HL-60 (cell line): ENCODE data around the gene NTSR2.

Experiments
- DNase-seq, 2 experiments: peaks; one replicate each; pipeline ENCODE4 v3.0.0-alpha.2; 2010 to 2020; ENCODE audit warnings: low read depth in 1 of 2, low spot score in 1 of 2
- H3K27ac ChIP-seq: fragments of 250-450 bp; sonication (Bioruptor Pico); replicated peaks from 2 replicates; pipeline ENCODE4 v1.5.1; 2020; ENCODE audit warnings: mild to moderate bottlenecking, moderate library complexity
- H3K27me3 ChIP-seq: fragments of 250-450 bp; sonication (Bioruptor Pico); 2 replicates; pipeline ENCODE4 v1.5.1; 2021; ENCODE audit warnings: mild to moderate bottlenecking, moderate library complexity; ENCODE audit not compliant: insufficient read depth, poor library complexity, severe bottlenecking
- H3K4me3 ChIP-seq: replicated peaks from 2 replicates; pipeline ENCODE4 v1.5.1; 2011; ENCODE audit warnings: mild to moderate bottlenecking, control low read depth, low read length; ENCODE audit not compliant: insufficient read depth
- GABPA ChIP-seq: IDR thresholded peaks from 2 replicates; pipeline ENCODE4 v1.6.1; 2012; ENCODE audit warnings: low read depth
- POLR2AphosphoS5 ChIP-seq: IDR thresholded peaks from 2 replicates; pipeline ENCODE4 v1.6.1; 2012; ENCODE audit warnings: low read depth
- REST ChIP-seq: IDR thresholded peaks from 2 replicates; pipeline ENCODE4 v1.6.1; 2012; ENCODE audit warnings: low read depth; ENCODE audit not compliant: insufficient replicate concordance
- SPI1 ChIP-seq: IDR thresholded peaks from 2 replicates; pipeline ENCODE4 v1.6.1; 2012; ENCODE audit warnings: low read depth, mild to moderate bottlenecking, borderline replicate concordance
- TF ChIP-seq, protein P1 (sequence below): IDR thresholded peaks from one replicate; pipeline ENCODE4 v1.5.1; 2011; ENCODE audit warnings: low read length, control low read depth, inconsistent platforms; ENCODE audit not compliant: insufficient read depth

Gene NTSR2

DNA sequence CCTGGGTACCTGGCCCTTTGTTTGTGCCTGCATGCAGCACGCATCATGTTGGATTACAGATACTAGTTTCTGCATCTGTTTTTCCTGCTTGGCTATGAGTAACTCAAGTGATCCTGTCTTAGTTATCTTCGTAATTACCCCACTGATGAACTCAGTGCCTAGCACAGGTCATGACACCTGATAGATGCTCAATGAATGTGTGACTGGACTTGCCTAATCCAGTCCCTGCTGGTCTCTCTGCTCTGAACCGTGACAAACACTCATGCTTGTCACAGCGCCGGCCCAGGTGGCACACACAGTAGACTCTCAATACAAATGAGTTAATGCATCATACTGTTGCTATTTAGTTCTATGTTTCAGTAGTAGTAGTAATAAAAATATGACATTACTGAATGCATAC, 31.2 kb upstream of the NTSR2 start:
- Histone ChIP-seq H3K27ac (no peak overlapping the region), H3K27me3 (no peaks in the 10 kb centered on the region), H3K4me3 (no peak overlapping the region)
- no peak for DNase-seq
- TF ChIP-seq POLR2AphosphoS5 = no peak
- TF ChIP-seq, protein P1, sequence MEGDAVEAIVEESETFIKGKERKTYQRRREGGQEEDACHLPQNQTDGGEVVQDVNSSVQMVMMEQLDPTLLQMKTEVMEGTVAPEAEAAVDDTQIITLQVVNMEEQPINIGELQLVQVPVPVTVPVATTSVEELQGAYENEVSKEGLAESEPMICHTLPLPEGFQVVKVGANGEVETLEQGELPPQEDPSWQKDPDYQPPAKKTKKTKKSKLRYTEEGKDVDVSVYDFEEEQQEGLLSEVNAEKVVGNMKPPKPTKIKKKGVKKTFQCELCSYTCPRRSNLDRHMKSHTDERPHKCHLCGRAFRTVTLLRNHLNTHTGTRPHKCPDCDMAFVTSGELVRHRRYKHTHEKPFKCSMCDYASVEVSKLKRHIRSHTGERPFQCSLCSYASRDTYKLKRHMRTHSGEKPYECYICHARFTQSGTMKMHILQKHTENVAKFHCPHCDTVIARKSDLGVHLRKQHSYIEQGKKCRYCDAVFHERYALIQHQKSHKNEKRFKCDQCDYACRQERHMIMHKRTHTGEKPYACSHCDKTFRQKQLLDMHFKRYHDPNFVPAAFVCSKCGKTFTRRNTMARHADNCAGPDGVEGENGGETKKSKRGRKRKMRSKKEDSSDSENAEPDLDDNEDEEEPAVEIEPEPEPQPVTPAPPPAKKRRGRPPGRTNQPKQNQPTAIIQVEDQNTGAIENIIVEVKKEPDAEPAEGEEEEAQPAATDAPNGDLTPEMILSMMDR = no peak
- TF ChIP-seq REST = no peak
- TF ChIP-seq GABPA = no peak
- no peak for TF ChIP-seq SPI1

DNA sequence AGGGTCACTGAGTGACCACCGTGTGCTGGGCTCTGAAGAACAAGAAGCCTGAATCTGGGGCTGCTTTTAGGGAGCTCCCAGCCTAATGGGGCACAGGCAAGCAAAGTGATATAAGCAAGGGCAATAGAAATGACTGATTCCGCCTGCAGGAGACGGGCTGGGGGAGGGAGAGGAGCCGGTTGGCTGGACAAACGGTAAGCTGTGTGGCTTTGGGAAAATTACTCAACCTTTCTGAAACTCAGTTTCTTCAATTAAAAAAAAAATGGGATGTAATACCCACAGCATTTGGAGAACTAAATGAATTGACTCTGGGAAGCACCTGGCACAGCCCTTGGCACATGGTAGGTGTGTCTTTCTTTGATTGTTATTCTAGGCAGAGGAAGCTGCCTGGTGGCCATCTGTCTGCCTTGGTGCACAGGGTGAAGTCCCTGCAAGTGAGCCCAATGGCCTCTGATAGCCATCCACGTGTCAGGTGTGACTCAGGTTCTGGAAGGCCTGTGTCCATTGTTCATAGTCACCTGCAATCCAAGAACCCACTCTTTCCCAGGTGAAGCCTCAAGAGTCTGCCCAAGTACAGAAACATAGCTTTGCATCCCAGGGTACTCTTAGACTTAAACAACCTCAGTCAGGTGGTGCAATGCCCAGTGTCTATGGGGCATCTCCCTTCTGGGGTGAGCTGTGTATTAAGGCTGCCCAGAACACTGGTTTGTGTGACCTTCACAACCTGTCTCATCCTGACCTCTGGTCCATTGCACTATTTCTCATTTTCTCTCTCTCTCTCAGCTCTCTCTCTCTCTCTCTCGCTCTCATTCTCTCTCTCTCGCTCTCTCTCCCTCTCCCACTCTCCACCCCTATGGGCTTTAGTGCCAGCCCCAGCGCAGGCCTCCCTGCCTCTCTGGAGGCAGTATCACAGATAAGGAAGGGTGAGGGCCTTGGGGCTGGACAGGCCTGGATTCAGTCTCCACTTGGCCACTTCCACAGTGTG, 30.0 kb upstream of the NTSR2 start:
- Histone ChIP-seq H3K4me3 (no peak overlapping the region), H3K27me3 (no peaks in the 10 kb centered on the region), H3K27ac (no peak overlapping the region)
- TF ChIP-seq SPI1 (no peak), POLR2AphosphoS5 (no peak), GABPA (no peak), REST (no peak)
- TF ChIP-seq, protein P1 = no peak
- no peak for DNase-seq

GRCh38 chr2:11698009-11698922, 28.3 kb upstream of the NTSR2 start:
- no peaks in the 10 kb centered on the region for H3K27me3 ChIP-seq
- no peak for DNase-seq
- H3K4me3 ChIP-seq = no peak overlapping the region
- H3K27ac ChIP-seq = no peak overlapping the region
- TF ChIP-seq REST (no peak), POLR2AphosphoS5 (no peak), SPI1 (no peak), GABPA (no peak)
- TF ChIP-seq, protein P1 = no peak
